A673 (cell line): ENCODE measurements around the gene BEND5. TPM values are rescaled to one million over a fixed set of nuclear protein-coding genes. Genes with fewer than 3 reads are reported as not detected.

Source experiments
- BruUV-seq: library from RNA; stranded (reverse); fragments of 400-500 nt; replicated peaks from 2 replicates; lab custom pipeline; 2021; lab: Mats Ljungman, UMichigan
- CTCF ChIA-PET: fragments of 300-600 bp; sonication (Branson Sonifier 250); formaldehyde crosslinking; loops from one replicate; lab custom pipeline; 2022; ENCODE audit warnings: antibody characterized with exemption; lab: Charles Lee
- POLR2A ChIA-PET: fragments of 300-600 bp; sonication (Branson Sonifier 250); formaldehyde crosslinking; loops from one replicate; lab custom pipeline; 2022; ENCODE audit warnings: antibody characterized with exemption; ENCODE audit not compliant: low non-redundant PET; lab: Charles Lee
- DNase-seq: peaks from one replicate; pipeline ENCODE4 v3.0.0-alpha.2; 2015; ENCODE audit warnings: low spot score
- H3K27ac ChIP-seq: fragments of 200-600 bp; sonication (generic); 2 replicates; pipeline ENCODE4 v1.5.1; 2016; ENCODE audit warnings: mixed run types, low read depth, mild to moderate bottlenecking, mixed read lengths, antibody characterized with exemption, low read length; ENCODE audit not compliant: poor library complexity, severe bottlenecking
- H3K27me3 ChIP-seq: fragments of 200-600 bp; sonication (generic); replicated peaks from 2 replicates; pipeline ENCODE4 v1.6.1; 2017; ENCODE audit warnings: mixed run types, low read depth, mild to moderate bottlenecking, mixed read lengths, antibody characterized with exemption, low read length; ENCODE audit not compliant: insufficient read depth, poor library complexity
- H3K36me3 ChIP-seq: fragments of 200-600 bp; sonication (generic); 2 replicates; pipeline ENCODE4 v1.6.1; 2016; ENCODE audit warnings: mixed run types, mild to moderate bottlenecking, mixed read lengths, antibody characterized with exemption, low read length; ENCODE audit not compliant: insufficient read depth, poor library complexity, severe bottlenecking
- H3K4me1 ChIP-seq: fragments of 200-600 bp; sonication (generic); 2 replicates; pipeline ENCODE4 v1.6.1; 2017; ENCODE audit warnings: mixed run types, mild to moderate bottlenecking, mixed read lengths, antibody characterized with exemption, low read length; ENCODE audit not compliant: insufficient read depth, poor library complexity, severe bottlenecking
- H3K4me3 ChIP-seq: fragments of 200-600 bp; sonication (generic); 2 replicates; pipeline ENCODE4 v1.5.1; 2016; ENCODE audit warnings: low read depth, mixed run types, mild to moderate bottlenecking, mixed read lengths, low read length; ENCODE audit not compliant: poor library complexity, severe bottlenecking
- H3K9me3 ChIP-seq: fragments of 200-600 bp; sonication (generic); 2 replicates; pipeline ENCODE4 v1.6.1; 2016; ENCODE audit warnings: mixed run types, low read depth, mild to moderate bottlenecking, mixed read lengths, antibody characterized with exemption, low read length; ENCODE audit not compliant: poor library complexity, severe bottlenecking
- CTCF ChIP-seq: fragments of 300-800, 200-600 bp; sonication (generic); conservative IDR thresholded peaks from 2 replicates; pipeline ENCODE4 v1.5.1; 2017; ENCODE audit warnings: low read depth, mild to moderate bottlenecking, antibody characterized with exemption, low read length, moderate library complexity, mixed read lengths
- EZH2 ChIP-seq: fragments of 200-600 bp; sonication (generic); IDR thresholded peaks from 2 replicates; pipeline ENCODE4 v1.6.1; 2017; ENCODE audit warnings: borderline replicate concordance, low read depth, mild to moderate bottlenecking, mixed read lengths, antibody characterized with exemption, low read length; ENCODE audit not compliant: poor library complexity, severe bottlenecking
- intact Hi-C: fragments of 100-400 bp; cut with micrococcal nuclease; formaldehyde crosslinking; loops from one replicate; pipeline ENCODE4 v1.10.0; 2022; ENCODE audit not compliant: unreplicated experiment
- total RNA-seq: library from RNA; stranded (reverse); gene quantifications from 2 replicates; pipeline ENCODE4 v1.2.3, GENCODE V29; 2021

BEND5 gene
- total RNA-seq, 1 experiment from 2014 or later: 6.2 TPM

- no peak overlapping the region for H3K27ac ChIP-seq
- POLR2A ChIA-PET: interaction anchor here (0.6 kb wide), 1 partner anchor 210 kb away, joined by 3 read pairs; no protein-coding TSS in a partner anchor
- TF ChIP-seq EZH2 (no peak), CTCF (no peak)
- no peaks in the 10 kb centered on the region for H3K9me3 ChIP-seq
- H3K4me1 ChIP-seq: no peaks in the 10 kb centered on the region
- H3K36me3 ChIP-seq: no peaks in the 10 kb centered on the region
- BruUV-seq: no TSS peak
- CTCF ChIA-PET: no interaction called here
- H3K27me3 ChIP-seq: no peaks in the 10 kb centered on the region
- H3K4me3 ChIP-seq: no peak overlapping the region
- intact Hi-C loops: no loop called here
- DNase-seq: no peak
These were observed 65.8 kb downstream of the BEND5 start for GRCh38 chr1:48710915-48711314.

GRCh38 chr1:48710318-48710717 is 66.4 kb downstream of the BEND5 start:
- Histone ChIP-seq H3K36me3 (no peaks in the 10 kb centered on the region), H3K27ac (no peak overlapping the region), H3K4me1 (no peaks in the 10 kb centered on the region), H3K9me3 (no peaks in the 10 kb centered on the region), H3K4me3 (no peak overlapping the region), H3K27me3 (no peaks in the 10 kb centered on the region)
- ChIA-PET CTCF (no interaction called here), POLR2A (interaction anchor here (0.6 kb wide), 1 partner anchor 210 kb away, joined by 3 read pairs; no protein-coding TSS in a partner anchor)
- DNase-seq: no peak
- intact Hi-C loops: no loop called here
- no peak for TF ChIP-seq EZH2
- no peak for TF ChIP-seq CTCF
- BruUV-seq: no TSS peak

DNA sequence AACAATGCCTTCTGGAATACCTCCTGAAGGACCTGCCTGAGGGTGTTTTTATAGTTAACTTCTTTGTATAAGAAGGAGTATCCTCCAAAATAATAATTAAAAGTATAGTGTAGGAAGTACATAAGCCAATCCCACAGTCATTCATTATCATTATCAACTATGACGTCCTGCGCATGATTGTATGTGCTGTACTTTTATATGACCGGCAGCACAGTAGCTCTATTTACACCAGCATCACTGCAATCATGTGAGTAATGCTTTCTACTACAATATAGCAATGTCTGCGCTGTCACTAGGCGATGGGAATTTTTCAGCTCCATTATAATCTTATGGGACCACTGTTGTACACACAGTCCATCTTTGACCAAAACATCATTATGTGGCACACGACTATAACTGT is 72.0 kb downstream of the BEND5 start:
- Histone ChIP-seq H3K4me3 (no peak overlapping the region), H3K27me3 (no peaks in the 10 kb centered on the region), H3K27ac (no peak overlapping the region), H3K4me1 (no peaks in the 10 kb centered on the region), H3K9me3 (no peaks in the 10 kb centered on the region), H3K36me3 (no peaks in the 10 kb centered on the region)
- intact Hi-C loops: no loop called here
- TF ChIP-seq CTCF (no peak), EZH2 (no peak)
- ChIA-PET CTCF (no interaction called here), POLR2A (interaction anchor here (0.7 kb wide), 1 partner anchor 8 kb away, joined by 3 read pairs; no protein-coding TSS in a partner anchor)
- no peak for DNase-seq
- no TSS peak for BruUV-seq
